ENCODE data around the gene FCN1. TPM values are rescaled to one million over a fixed set of nuclear protein-coding genes. Genes with fewer than 3 reads are reported as not detected.

Gene FCN1
- total and polyA plus RNA-seq, 2 experiments from 2014 or later = not detected

- H3K36me3 ChIP-seq (replicated peaks; ENCODE audit: insufficient read depth, low read depth) = no peaks in the 10 kb centered on the region
- H4K20me1 ChIP-seq (ENCODE audit: insufficient read depth, poor library complexity, severe bottlenecking) = no peaks in the 10 kb centered on the region
- no peaks in the 10 kb centered on the region for H3K4me1 ChIP-seq (ENCODE audit: insufficient read depth)
- no peak overlapping the region for H3K27ac ChIP-seq
- no peak for DNase-seq (ENCODE audit: low spot score)
- H3K4me3 ChIP-seq = no peak overlapping the region
- H3K9me2 ChIP-seq (replicated peaks; ENCODE audit: insufficient read depth) = no peaks in the 10 kb centered on the region
- no peak overlapping the region for H3K4me2 ChIP-seq
- H3K27me3 ChIP-seq = no peaks in the 10 kb centered on the region
- no peaks in the 10 kb centered on the region for H3K9me3 ChIP-seq (ENCODE audit: low read depth)
- WGBS (ENCODE audit: low lambda C conversion rate, missing lambda C conversion rate) = 89% methylated on average over 24 of the region's 24 CpGs
- TF ChIP-seq, protein P1, sequence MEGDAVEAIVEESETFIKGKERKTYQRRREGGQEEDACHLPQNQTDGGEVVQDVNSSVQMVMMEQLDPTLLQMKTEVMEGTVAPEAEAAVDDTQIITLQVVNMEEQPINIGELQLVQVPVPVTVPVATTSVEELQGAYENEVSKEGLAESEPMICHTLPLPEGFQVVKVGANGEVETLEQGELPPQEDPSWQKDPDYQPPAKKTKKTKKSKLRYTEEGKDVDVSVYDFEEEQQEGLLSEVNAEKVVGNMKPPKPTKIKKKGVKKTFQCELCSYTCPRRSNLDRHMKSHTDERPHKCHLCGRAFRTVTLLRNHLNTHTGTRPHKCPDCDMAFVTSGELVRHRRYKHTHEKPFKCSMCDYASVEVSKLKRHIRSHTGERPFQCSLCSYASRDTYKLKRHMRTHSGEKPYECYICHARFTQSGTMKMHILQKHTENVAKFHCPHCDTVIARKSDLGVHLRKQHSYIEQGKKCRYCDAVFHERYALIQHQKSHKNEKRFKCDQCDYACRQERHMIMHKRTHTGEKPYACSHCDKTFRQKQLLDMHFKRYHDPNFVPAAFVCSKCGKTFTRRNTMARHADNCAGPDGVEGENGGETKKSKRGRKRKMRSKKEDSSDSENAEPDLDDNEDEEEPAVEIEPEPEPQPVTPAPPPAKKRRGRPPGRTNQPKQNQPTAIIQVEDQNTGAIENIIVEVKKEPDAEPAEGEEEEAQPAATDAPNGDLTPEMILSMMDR (IDR thresholded peaks at IDR 0.05; ENCODE audit: poor library complexity) = no peak
- TF ChIP-seq EZH2phosphoT487 (IDR thresholded peaks at IDR 0.05; ENCODE audit: low read depth, severe bottlenecking, unreplicated experiment) (no peak), EZH2 (IDR thresholded peaks at IDR 0.05; ENCODE audit: borderline replicate concordance) (no peak)
- H2AFZ ChIP-seq = no peak overlapping the region
- H3K79me2 ChIP-seq = no peaks in the 10 kb centered on the region
Observed at GRCh38 chr9:134909511-134910481, 7.9 kb downstream of the FCN1 start.

GRCh38 chr9:134908524-134909309, 9.0 kb downstream of the FCN1 start:
- Histone ChIP-seq H2AFZ (no peak overlapping the region), H3K4me2 (no peak overlapping the region), H3K4me1 (ENCODE audit: insufficient read depth) (no peaks in the 10 kb centered on the region), H3K27me3 (no peaks in the 10 kb centered on the region), H3K27ac (no peak overlapping the region), H3K9me2 (replicated peaks; ENCODE audit: insufficient read depth) (no peaks in the 10 kb centered on the region), H4K20me1 (ENCODE audit: insufficient read depth, poor library complexity, severe bottlenecking) (no peaks in the 10 kb centered on the region), H3K36me3 (replicated peaks; ENCODE audit: insufficient read depth, low read depth) (no peaks in the 10 kb centered on the region), H3K79me2 (no peaks in the 10 kb centered on the region), H3K9me3 (ENCODE audit: low read depth) (no peaks in the 10 kb centered on the region), H3K4me3 (no peak overlapping the region)
- WGBS (ENCODE audit: low lambda C conversion rate, missing lambda C conversion rate) = 92% methylated on average over 13 of the region's 13 CpGs
- TF ChIP-seq EZH2 (IDR thresholded peaks at IDR 0.05; ENCODE audit: borderline replicate concordance) (no peak), EZH2phosphoT487 (IDR thresholded peaks at IDR 0.05; ENCODE audit: low read depth, severe bottlenecking, unreplicated experiment) (no peak)
- TF ChIP-seq, protein P1 (IDR thresholded peaks at IDR 0.05; ENCODE audit: poor library complexity) = no peak
- DNase-seq (ENCODE audit: low spot score) = no peak

DNA sequence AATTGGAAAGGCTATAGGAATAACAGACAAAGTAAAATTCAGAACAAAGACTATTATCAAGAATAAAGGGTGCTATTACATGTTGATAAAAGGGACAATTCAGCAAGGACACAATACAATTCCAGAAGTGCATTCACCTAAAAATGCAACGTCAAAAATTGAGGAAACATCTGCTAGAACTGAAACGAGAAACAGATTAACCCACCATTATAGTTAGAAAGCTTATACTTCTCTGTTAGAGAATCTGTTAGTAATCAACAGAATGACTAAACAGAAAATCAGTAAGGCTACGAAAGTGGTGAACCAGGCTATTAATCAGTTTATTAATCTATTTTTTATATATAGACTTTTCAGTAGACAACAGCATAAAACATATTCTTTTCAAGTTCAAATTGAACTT, 14.8 kb downstream of the FCN1 start:
- H3K4me2 ChIP-seq = no peak overlapping the region
- H2AFZ ChIP-seq = no peak overlapping the region
- H3K27ac ChIP-seq = no peak overlapping the region
- no peaks in the 10 kb centered on the region for H3K9me3 ChIP-seq (ENCODE audit: low read depth)
- 59% methylated on average over 3 of the region's 3 CpGs for WGBS (ENCODE audit: low lambda C conversion rate, missing lambda C conversion rate)
- H3K9me2 ChIP-seq (replicated peaks; ENCODE audit: insufficient read depth) = no peaks in the 10 kb centered on the region
- no peaks in the 10 kb centered on the region for H3K4me1 ChIP-seq (ENCODE audit: insufficient read depth)
- no peaks in the 10 kb centered on the region for H3K36me3 ChIP-seq (replicated peaks; ENCODE audit: insufficient read depth, low read depth)
- H3K4me3 ChIP-seq = no peak overlapping the region
- no peak for DNase-seq (ENCODE audit: low spot score)
- H4K20me1 ChIP-seq (ENCODE audit: insufficient read depth, poor library complexity, severe bottlenecking) = no peaks in the 10 kb centered on the region
- TF ChIP-seq EZH2phosphoT487 (IDR thresholded peaks at IDR 0.05; ENCODE audit: low read depth, severe bottlenecking, unreplicated experiment) (no peak), EZH2 (IDR thresholded peaks at IDR 0.05; ENCODE audit: borderline replicate concordance) (no peak)
- TF ChIP-seq, protein P1 (IDR thresholded peaks at IDR 0.05; ENCODE audit: poor library complexity) = no peak
- H3K79me2 ChIP-seq = no peaks in the 10 kb centered on the region
- H3K27me3 ChIP-seq = no peaks in the 10 kb centered on the region
